Transverse colon (tissue), 4 donors: ENCODE measurements around the gene MBD3L1.

ENCODE experiments used
- CTCF ChIP-seq, 5 experiments: fragments of 200-600 bp in 3 of 5; fragments of 450-650 bp in 2 of 5; sonication (generic) in 3 of 5; IDR thresholded peaks; 1 replicate in 2 of 5; 2 replicates in 3 of 5; pipeline ENCODE4 v1.5.1; 2016 to 2017; ENCODE audit warnings: antibody characterized with exemption in 5 of 5, inconsistent platforms in 3 of 5, mild to moderate bottlenecking in 2 of 5, moderate library complexity in 1 of 5
- EP300 ChIP-seq: sonication (generic); formaldehyde crosslinking; IDR thresholded peaks from one replicate; pipeline ENCODE4 v1.6.1; 2017; ENCODE audit warnings: antibody characterized with exemption, low read depth
- POLR2A ChIP-seq: fragments of 450-650 bp; IDR thresholded peaks from one replicate; pipeline ENCODE4 v1.6.1; 2016; ENCODE audit warnings: antibody characterized with exemption, mild to moderate bottlenecking, moderate library complexity
- POLR2AphosphoS5 ChIP-seq, 3 donors: sonication (generic); formaldehyde crosslinking; IDR thresholded peaks; one replicate each; pipeline ENCODE4 v1.6.1; 2016; ENCODE audit warnings: antibody characterized with exemption in 3 of 3

GRCh38 chr19:8827277-8827676 is 4.9 kb upstream of the MBD3L1 start:
- no peak for TF ChIP-seq POLR2AphosphoS5 (IDR thresholded peaks at IDR 0.05)
- no peak for TF ChIP-seq CTCF (IDR thresholded peaks at IDR 0.05)
- no peak for TF ChIP-seq EP300
- TF ChIP-seq POLR2A = no peak
